ENCODE measurements around the gene DTX3. TPM values are rescaled to one million over a fixed set of nuclear protein-coding genes. Genes with fewer than 3 reads are reported as not detected.
"Not testable (repeated sequence)": the region's sequence is repeated elsewhere in the genome, so short reads cannot be mapped to it uniquely, and the experiment has no call there.

The DTX3 gene
- total RNA-seq, 2 donors from 2014 or later: 4.6 to 12.2 TPM

GRCh38 chr12:57631566-57632072, 27.0 kb downstream of the DTX3 start:
- WGBS, 2 donors: 7 to 15% methylated on average over 22 to 26 of the region's 26 CpGs
- no peaks in the 10 kb centered on the region for H3K9me3 ChIP-seq
- H3K27me3 ChIP-seq: peaks cover 0 to 26% of the 10 kb centered on the region in 2 donors
- no peak overlapping the region for H3K4me3 ChIP-seq
- intact Hi-C loops (cut with DNase I): no loop called here
- TF ChIP-seq CTCF (IDR thresholded peaks at IDR 0.05): no peak
- TF ChIP-seq POLR2A (IDR thresholded peaks at IDR 0.05): no peak
- ATAC-seq (no peak), DNase-seq (no peak)
- no peak overlapping the region for H3K27ac ChIP-seq
- peaks cover 26% of the 10 kb centered on the region for H3K4me1 ChIP-seq
- H3K36me3 ChIP-seq (replicated peaks in 1 of 2; ENCODE audit: insufficient read depth in 1 of 2, low read depth in 2 of 2): no peaks in the 10 kb centered on the region

- DNase-seq (peak in 1 of 4 donors; percentile 41), ATAC-seq (peak; percentile 31)
- intact Hi-C loops (cut with DNase I): no loop called here
- Histone ChIP-seq H3K4me3 (peak overlapping the region in 1 of 2 donors; percentile 41), H3K27me3 (peaks cover 0 to 22% of the 10 kb centered on the region in 2 donors), H3K4me1 (peaks cover 26% of the 10 kb centered on the region), H3K9me3 (no peaks in the 10 kb centered on the region), H3K27ac (no peak overlapping the region), H3K36me3 (replicated peaks in 1 of 2; ENCODE audit: insufficient read depth in 1 of 2, low read depth in 2 of 2) (no peaks in the 10 kb centered on the region)
- WGBS, 2 donors: 1 to 4% methylated on average over 30 to 55 of the region's 67 CpGs
- no peak for TF ChIP-seq CTCF (IDR thresholded peaks at IDR 0.05)
- no peak for TF ChIP-seq POLR2A (IDR thresholded peaks at IDR 0.05)
Measured at GRCh38 chr12:57632073-57632957, 27.7 kb downstream of the DTX3 start.

- Histone ChIP-seq H3K4me3 (peak within 1 kb of the TSS in 1 of 2 donors; percentile 41), H3K36me3 (replicated peaks in 1 of 2; ENCODE audit: insufficient read depth in 1 of 2, low read depth in 2 of 2) (no peaks in the 10 kb centered on the region), H3K27me3 (peaks cover 0 to 22% of the 10 kb centered on the region in 2 donors), H3K4me1 (peaks cover 19% of the 10 kb centered on the region), H3K9me3 (no peaks in the 10 kb centered on the region), H3K27ac (no peak within 1 kb of the TSS)
- peak; percentile 83 to 96 (median 86) for TF ChIP-seq CTCF (IDR thresholded peaks at IDR 0.05)
- no peak for TF ChIP-seq POLR2A (IDR thresholded peaks at IDR 0.05)
- ATAC-seq (peak; percentile 89), DNase-seq (peak; percentile 48 to 68 (median 57))
- 2 to 12% methylated on average over 14 to 57 of the region's 58 CpGs for WGBS, 2 donors
- intact Hi-C loops (cut with DNase I): no loop called here
Measured at GRCh38 chr12:57632958-57633840, 28.6 kb downstream of the DTX3 start, which contains the start of gene B4GALNT1. B4GALNT1 (minus strand) TSS chr12:57633201; CDS start chr12:57632132, 1,069 bp downstream.

GRCh38 chr12:57636731-57637130, 32.1 kb downstream of the DTX3 start:
- WGBS, 2 donors: 75 to 76% methylated on average over 9 of the region's 9 CpGs
- H3K27me3 ChIP-seq: peaks cover 0 to 10% of the 10 kb centered on the region in 2 donors
- ATAC-seq; H3K4me3 ChIP-seq; H3K36me3 ChIP-seq (replicated peaks in 1 of 2; ENCODE audit: insufficient read depth in 1 of 2, low read depth in 2 of 2); H3K9me3 ChIP-seq; DNase-seq; intact Hi-C loops (cut with DNase I); H3K27ac ChIP-seq: not testable (repeated sequence)
- peaks cover 20% of the 10 kb centered on the region for H3K4me1 ChIP-seq

GRCh38 chr12:57637364-57637763, 32.7 kb downstream of the DTX3 start:
- no peak overlapping the region for H3K27ac ChIP-seq
- peaks cover 0 to 4% of the 10 kb centered on the region in 2 donors for H3K27me3 ChIP-seq
- peaks cover 20% of the 10 kb centered on the region for H3K4me1 ChIP-seq
- no peaks in the 10 kb centered on the region for H3K36me3 ChIP-seq (replicated peaks in 1 of 2; ENCODE audit: insufficient read depth in 1 of 2, low read depth in 2 of 2)
- ATAC-seq: no peak
- no peak for DNase-seq
- H3K9me3 ChIP-seq: no peaks in the 10 kb centered on the region
- no peak for TF ChIP-seq CTCF (IDR thresholded peaks at IDR 0.05)
- no peak for TF ChIP-seq POLR2A (IDR thresholded peaks at IDR 0.05)
- intact Hi-C loops (cut with DNase I): no loop called here
- WGBS, 2 donors: 52 to 58% methylated on average over 3 of the region's 3 CpGs
- no peak overlapping the region for H3K4me3 ChIP-seq

Data from body of pancreas (tissue), 4 donors.